Stomach smooth muscle (tissue), 2 donors: ENCODE measurements around the gene CELF2.

Experiments used
- H3K27ac ChIP-seq: one replicate; pipeline ENCODE4 v1.7.0; 2013; ENCODE audit warnings: mild to moderate bottlenecking, low read length, inconsistent platforms
- H3K27me3 ChIP-seq, 2 donors: one replicate each; pipeline ENCODE4 v1.7.0; 2013; ENCODE audit warnings: low read length in 2 of 2; ENCODE audit not compliant: insufficient read depth in 2 of 2, control insufficient read depth in 1 of 2
- H3K36me3 ChIP-seq, 2 donors: one replicate each; pipeline ENCODE4 v1.7.0; 2013; ENCODE audit warnings: low read length in 2 of 2; ENCODE audit not compliant: control insufficient read depth in 2 of 2, insufficient read depth in 2 of 2
- H3K4me1 ChIP-seq: one replicate; pipeline ENCODE4 v1.7.0; 2013; ENCODE audit warnings: low read length; ENCODE audit not compliant: control insufficient read depth, insufficient read depth
- H3K4me3 ChIP-seq, 2 donors: one replicate each; pipeline ENCODE4 v1.7.0; 2013; ENCODE audit warnings: low read length in 2 of 2
- H3K9ac ChIP-seq, 2 donors: one replicate each; pipeline ENCODE4 v1.7.0; 2013; ENCODE audit warnings: low read length in 2 of 2, mild to moderate bottlenecking in 1 of 2
- H3K9me3 ChIP-seq, 2 donors: one replicate each; pipeline ENCODE4 v1.7.0; 2013; ENCODE audit warnings: low read length in 2 of 2; ENCODE audit not compliant: control insufficient read depth in 2 of 2
- donor health status: healthy.
- donor health status: Pancreatic carcinoma.

Gene CELF2

DNA sequence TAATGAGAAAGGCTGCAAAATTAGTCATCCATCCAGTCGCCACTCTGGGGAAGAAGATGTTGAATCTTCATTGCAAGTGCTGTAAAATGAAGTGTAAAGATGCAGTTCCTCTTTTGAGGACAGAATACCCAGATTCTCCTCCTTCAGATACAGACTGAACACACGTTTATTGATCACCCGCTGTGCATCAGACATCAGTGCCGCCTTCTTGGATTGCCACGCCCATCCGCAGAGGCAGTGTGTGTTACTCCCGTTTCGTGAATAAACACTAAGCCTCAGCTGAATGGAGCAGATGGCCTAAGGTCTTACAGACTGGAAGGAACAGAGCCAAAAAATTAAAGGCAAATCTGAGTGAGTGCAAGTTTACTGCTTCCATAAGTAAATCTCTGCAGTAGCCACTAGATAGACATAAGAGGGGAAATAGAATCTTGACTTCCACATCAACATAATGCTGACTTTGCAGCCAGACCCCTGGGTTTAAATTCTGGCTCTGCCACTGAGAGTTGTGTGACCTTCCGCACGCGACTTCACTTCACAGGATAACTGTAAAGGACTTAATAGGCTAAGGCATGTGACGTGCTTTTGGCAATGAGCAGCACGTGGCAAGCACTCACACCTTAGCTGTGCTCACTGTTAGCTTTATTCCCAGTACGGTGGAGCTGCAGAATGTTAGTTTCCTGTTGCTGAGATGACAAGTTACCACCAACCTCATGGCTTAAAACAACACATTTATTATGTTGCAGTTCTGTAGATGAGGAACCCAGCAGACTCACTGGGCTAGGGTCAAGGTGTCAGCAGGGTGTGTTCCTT lies 285.9 kb downstream of the CELF2 start:
- peaks cover 3 to 17% of the 10 kb centered on the region in 2 donors for H3K9me3 ChIP-seq
- H3K36me3 ChIP-seq: peaks cover 27 to 53% of the 10 kb centered on the region in 2 donors
- no peak overlapping the region for H3K27ac ChIP-seq
- H3K4me1 ChIP-seq: no peaks in the 10 kb centered on the region
- no peak overlapping the region for H3K9ac ChIP-seq
- H3K27me3 ChIP-seq: no peaks in the 10 kb centered on the region
- no peak overlapping the region for H3K4me3 ChIP-seq

DNA sequence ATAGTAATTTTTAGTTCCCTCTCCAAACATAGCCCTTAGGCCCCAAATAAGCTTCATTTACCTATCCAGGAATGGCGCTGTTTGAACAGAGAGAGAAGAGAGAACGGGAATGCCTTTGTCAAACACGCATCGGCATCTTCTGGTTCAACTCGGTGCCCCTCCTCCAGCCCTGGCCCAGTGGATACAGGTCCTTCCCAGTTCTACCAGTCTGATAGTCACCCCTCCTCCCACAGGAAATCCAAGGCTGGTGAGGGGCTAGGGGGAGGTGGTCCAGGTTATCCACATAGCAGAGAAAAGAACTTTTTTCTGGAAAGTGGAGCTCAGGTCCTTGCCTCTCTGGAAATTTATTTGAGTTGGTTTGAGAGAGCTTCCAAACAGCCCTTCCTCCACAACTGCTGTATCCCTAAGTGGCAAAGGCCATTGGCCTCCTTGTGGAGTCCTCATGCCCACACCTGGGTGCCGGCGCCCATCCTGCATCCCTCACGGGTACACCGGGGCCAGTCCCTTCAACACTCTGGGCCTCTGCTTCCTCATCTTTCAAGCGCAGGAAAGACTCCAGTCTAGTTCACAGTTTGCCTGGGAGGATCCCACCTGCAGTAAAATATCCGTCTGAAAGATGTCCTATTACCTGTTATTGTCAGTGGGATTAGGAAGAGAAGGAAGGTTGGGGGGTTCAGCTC lies 287.4 kb downstream of the CELF2 start:
- Histone ChIP-seq H3K4me3 (no peak overlapping the region), H3K4me1 (no peaks in the 10 kb centered on the region), H3K27ac (no peak overlapping the region), H3K36me3 (peaks cover 32 to 58% of the 10 kb centered on the region in 2 donors), H3K9me3 (peaks cover 3 to 17% of the 10 kb centered on the region in 2 donors), H3K9ac (no peak overlapping the region), H3K27me3 (no peaks in the 10 kb centered on the region)

DNA sequence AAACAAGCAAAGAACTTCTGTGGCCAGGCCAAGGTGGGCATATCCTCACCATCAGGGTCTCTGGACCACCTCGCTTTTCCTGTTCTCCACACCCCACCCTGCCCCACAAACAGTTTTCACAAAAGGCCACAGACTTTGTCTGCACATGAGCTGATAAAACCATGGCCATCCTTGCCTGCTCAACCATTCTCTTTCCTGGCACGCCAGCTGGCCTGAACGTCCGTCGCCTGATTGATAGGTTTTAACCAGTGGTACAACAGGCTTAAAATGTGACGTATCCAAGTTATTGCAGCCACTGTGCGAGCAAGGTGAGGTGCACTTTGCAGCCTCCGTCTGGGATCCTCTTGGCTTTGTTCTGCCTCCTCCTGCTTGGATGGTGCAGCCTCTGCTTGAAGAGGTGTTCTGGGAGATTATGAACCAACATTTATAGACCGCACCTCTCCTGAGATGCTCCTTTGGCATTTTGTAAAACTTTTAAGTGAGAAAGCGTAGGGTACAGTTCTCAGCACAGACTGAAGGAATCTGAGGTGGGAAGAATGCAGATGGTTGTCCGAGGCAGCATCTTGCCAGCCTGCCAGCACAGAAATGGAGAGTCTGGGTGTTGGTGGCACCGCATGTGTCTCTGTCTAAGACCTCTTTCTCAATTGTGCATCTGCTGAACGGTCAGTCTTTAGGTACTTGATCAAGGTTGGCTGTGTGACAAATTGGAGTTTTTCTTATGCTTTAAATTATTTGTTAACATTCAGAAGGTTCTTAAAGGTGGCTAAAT lies 288.3 kb downstream of the CELF2 start:
- Histone ChIP-seq H3K36me3 (peaks cover 33 to 57% of the 10 kb centered on the region in 2 donors), H3K4me3 (no peak overlapping the region), H3K9me3 (peaks cover 3 to 17% of the 10 kb centered on the region in 2 donors), H3K4me1 (no peaks in the 10 kb centered on the region), H3K27me3 (no peaks in the 10 kb centered on the region), H3K27ac (no peak overlapping the region), H3K9ac (no peak overlapping the region)

DNA sequence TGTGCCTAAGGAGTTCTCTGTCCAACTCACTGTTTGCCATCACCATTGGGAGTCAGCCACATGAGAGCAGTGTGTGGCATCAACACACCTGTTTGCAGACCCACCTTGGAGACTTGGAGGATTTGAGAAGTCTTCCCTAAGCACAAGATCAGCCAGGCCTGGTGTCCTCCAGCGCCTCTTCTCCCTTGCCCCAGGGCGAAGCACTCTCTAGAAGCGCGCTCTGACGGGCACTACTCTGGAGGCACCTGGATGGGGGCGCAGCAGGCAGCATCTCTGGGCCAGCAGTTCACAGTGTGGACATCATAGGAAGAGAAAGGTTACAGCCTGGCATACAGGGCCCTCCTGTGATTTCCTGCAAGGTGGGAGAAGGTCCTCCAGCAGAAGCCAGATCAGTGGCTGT lies 289.3 kb downstream of the CELF2 start:
- Histone ChIP-seq H3K27me3 (no peaks in the 10 kb centered on the region), H3K4me1 (no peaks in the 10 kb centered on the region), H3K9me3 (peaks cover 3 to 17% of the 10 kb centered on the region in 2 donors), H3K9ac (no peak overlapping the region), H3K27ac (no peak overlapping the region), H3K4me3 (no peak overlapping the region), H3K36me3 (peaks cover 32 to 53% of the 10 kb centered on the region in 2 donors)

DNA sequence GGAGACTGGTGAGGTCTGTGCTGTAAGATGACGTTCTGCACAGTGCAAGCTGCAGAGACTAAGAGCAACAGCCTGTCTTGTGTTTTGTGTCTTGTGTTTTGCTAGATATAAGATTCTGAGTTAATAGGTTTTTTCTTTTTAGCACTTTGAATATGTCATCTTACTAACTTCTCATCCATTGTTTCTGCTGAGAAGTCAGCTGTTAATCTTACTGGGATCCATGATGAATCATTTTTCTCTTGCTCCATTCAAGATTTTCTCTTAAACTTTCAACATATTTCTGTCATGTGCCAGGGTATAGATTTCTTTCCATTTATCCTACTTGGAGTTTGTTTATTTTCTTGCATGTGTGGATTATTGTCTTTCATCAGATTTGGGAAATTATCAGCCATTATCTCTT lies 290.3 kb downstream of the CELF2 start:
- H3K36me3 ChIP-seq: peaks cover 25 to 49% of the 10 kb centered on the region in 2 donors

DNA sequence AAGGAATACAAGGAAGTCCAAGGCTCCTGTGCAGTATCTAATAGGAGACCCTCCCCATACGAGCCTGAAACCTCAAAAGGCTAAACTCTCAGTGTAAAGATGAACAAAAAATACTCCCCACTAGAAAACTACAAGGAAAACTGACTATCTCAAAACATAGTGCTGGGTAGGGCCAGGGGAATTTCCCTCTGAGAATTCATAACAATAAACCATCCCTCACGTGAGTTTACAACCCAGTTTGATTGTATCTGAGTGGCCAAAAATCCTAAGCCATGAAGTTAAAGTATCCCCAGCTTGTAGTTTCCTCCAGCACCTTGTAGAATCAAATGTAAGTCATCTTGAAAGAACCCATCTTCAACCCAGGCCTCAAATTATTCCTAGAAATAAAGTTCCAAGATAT lies 293.4 kb downstream of the CELF2 start:
- no peaks in the 10 kb centered on the region for H3K27me3 ChIP-seq
- H3K9ac ChIP-seq: no peak overlapping the region
- peaks cover 3 to 17% of the 10 kb centered on the region in 2 donors for H3K9me3 ChIP-seq

More for the DNA sequence above, 290.3 kb downstream of the CELF2 start:
- Histone ChIP-seq H3K4me3 (no peak overlapping the region), H3K9me3 (peaks cover 3 to 17% of the 10 kb centered on the region in 2 donors), H3K27me3 (no peaks in the 10 kb centered on the region), H3K27ac (no peak overlapping the region), H3K4me1 (no peaks in the 10 kb centered on the region), H3K9ac (no peak overlapping the region)

DNA sequence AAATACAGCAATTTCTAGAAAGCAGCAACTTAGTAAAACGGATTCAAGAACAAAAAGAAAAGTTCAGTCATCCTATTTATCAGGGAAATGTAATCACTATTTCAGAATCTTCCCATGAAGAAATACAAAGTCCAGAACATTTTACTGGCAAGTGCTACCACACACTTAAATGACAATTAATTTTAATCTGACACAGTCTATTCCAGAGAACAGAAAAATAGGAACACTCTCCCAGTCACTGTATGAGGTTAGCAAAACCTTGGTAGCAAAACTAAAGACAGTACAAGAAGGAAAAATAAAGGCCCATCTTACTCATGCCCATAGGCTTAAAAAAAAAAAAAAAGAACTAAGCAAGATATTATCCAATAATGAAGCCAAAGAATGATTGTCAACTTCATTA lies 295.8 kb downstream of the CELF2 start:
- Histone ChIP-seq H3K27ac (no peak overlapping the region), H3K36me3 (peaks cover 29 to 38% of the 10 kb centered on the region in 2 donors), H3K9ac (no peak overlapping the region)

More for the DNA sequence above, 293.4 kb downstream of the CELF2 start:
- Histone ChIP-seq H3K36me3 (peaks cover 30 to 45% of the 10 kb centered on the region in 2 donors), H3K4me1 (no peaks in the 10 kb centered on the region), H3K27ac (no peak overlapping the region), H3K4me3 (no peak overlapping the region)

DNA sequence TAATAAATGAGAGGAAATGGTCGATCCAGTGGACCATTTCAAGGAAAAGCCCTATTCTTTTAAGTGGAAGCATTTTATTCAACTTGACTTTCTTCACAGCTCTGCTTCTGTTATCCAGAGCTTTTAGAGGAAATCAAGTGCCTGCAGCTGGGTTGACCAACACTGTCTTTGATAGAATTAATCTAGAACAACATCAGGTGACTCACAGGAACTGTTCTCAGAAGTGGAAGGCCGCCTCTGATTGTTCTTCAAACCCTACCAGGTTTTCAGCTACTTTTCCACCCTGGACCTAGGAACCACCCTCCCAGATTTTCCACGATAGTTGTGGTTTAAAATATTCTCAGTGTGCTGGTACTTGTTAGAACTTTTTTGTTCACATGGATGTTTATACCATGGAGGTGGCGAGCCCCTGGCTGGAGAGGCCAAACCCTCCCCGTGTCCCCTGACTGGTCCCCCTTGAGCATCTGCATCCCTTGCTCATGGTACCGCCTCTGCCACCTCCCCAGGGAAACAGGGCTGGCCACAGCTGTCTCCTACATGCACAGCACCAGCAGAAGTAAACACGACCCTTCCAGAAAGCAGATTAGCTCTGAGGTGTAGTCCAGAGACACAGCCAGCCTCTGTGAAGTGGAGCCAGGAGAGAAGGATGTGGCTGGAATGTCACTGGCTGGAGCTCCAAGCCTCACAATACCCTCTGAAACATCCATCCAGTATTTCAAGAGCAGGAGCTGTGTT lies 300.4 kb downstream of the CELF2 start:
- Histone ChIP-seq H3K4me1 (no peaks in the 10 kb centered on the region), H3K4me3 (no peak overlapping the region), H3K36me3 (peaks cover 39 to 57% of the 10 kb centered on the region in 2 donors), H3K27ac (no peak overlapping the region), H3K27me3 (no peaks in the 10 kb centered on the region), H3K9ac (no peak overlapping the region), H3K9me3 (no peaks in the 10 kb centered on the region)

More for the DNA sequence above, 295.8 kb downstream of the CELF2 start:
- no peaks in the 10 kb centered on the region for H3K9me3 ChIP-seq
- no peaks in the 10 kb centered on the region for H3K27me3 ChIP-seq
- H3K4me1 ChIP-seq: no peaks in the 10 kb centered on the region
- H3K4me3 ChIP-seq: no peak overlapping the region

DNA sequence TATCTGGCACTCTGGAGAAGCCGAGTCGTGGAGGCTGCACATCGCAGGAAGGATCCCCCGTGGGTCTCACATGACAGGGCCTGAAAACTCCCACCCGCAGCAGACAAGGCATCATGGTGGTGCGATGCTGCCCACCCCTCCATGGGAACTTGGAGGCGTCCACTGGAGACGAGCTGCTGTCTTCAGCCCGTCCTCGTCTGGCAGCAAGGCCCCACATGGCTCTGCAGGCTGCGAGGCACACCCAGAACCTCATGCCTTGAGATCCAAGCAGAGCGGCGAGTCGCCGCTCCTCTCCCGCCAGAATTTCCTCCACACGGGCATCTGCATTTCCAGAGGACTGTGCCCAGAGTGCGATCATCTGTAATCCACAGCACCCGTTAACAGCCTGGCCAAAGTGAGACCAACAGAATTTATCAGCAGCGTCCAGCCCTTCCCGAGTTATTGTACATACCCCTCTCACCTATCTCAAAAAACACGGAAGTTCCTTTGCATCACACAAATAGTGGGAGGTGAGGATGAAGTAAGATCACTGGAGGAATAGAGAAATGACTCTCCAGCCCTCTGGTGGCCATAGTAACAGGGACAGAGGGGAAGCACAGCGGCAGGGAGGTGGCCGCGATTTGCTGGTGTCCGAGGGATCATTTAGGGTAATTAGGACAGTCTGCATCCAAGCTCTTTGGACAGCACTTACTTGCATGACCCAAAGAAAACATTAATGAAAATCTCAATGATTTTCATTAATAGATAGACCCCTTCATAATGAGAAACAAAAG lies 301.3 kb downstream of the CELF2 start:
- H3K9me3 ChIP-seq: no peaks in the 10 kb centered on the region
- no peak overlapping the region for H3K27ac ChIP-seq
- no peaks in the 10 kb centered on the region for H3K4me1 ChIP-seq
- H3K9ac ChIP-seq: no peak overlapping the region
- peaks cover 45 to 55% of the 10 kb centered on the region in 2 donors for H3K36me3 ChIP-seq
- H3K27me3 ChIP-seq: no peaks in the 10 kb centered on the region
- H3K4me3 ChIP-seq: no peak overlapping the region
